Hematopoietic multipotent progenitor cell treated with erythropoietin and hydrocortisone succinate and interleukin-3 and kit ligand, for 4 days (in vitro differentiated cells): ENCODE measurements around the gene MESP2.

Source experiments
- DNase-seq: peaks from one replicate; pipeline ENCODE4 v3.0.0-alpha.2; 2015

Gene MESP2

DNA sequence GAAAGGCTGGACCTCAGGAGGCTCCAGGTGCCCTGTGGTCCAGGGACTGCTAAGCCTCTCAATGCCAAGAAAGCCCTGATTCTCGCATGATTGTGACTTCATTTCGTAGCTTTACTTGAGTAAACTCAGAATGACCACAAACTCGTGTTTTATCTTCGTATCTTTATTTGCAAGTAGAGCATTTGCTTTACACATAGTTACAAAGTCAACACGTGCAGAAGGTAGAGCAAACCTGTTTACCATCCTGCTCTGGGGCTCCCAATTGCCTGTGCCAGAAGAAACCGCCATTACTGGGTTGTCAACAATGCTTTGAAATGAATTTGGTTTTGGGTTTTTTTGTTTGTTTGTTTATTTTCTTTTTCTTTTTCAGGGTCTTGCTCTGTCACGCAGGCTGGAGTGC lies 19.2 kb upstream of the MESP2 start:
- DNase-seq: no peak

DNA sequence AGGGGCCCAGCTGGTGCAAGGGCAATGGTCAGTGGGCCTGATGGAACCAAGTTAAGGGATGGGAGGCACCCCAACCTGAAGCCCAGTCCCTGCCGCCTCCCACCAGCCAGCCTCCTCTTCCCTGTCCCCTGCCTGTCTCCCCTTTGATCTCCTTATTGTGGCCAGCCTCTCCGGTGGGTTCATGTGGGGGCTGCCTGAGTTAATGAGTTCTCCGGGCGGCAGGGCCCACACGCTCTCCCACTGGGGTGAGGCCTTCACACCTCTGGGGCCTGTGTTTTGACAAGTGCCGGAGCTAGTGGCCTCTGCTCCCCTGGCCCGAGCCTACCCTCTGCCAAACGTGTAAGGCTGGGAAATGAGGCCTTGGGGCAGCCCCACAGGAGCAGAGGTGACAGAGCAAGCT lies 17.8 kb upstream of the MESP2 start:
- no peak for DNase-seq

DNA sequence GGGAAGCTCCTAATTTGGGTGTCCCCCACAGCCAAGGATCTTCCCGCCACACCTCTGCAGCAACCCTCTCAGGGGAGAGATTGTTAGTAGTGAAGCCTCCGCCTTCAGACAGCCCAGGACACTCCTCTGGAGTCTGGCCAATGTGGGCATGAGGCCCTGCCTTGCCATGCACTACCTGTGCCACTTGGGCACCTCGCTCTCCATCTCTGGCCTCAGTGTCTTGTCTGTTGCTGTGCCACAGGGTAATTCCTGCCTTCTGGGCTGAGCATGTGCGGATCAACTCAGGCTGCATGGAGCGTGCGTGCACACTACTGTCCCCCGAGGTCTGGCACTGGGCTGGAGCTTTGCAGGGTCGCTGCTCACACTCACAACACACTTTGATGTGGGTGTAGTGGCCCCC lies 17.2 kb upstream of the MESP2 start:
- DNase-seq: no peak

DNA sequence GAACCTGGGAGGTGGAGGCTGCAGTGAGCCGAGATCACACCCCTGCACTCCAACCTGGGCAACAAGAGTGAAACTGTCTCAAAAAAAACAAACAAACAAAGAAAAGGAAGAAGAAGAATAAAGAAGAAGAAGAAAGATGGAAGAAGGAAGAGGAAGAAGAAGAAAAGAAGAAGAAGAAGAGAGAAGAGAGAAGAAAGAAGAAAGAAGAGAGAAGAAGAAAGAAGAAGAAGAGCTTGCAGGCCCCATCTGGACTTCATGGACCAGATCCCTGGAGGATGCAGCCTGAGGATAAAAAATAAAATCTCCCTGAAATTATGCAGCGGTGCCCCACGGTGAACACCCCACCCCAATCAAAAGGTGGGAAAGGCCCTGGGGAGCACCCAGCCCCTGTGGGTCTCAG lies 16.3 kb upstream of the MESP2 start:
- DNase-seq: no peak

DNA sequence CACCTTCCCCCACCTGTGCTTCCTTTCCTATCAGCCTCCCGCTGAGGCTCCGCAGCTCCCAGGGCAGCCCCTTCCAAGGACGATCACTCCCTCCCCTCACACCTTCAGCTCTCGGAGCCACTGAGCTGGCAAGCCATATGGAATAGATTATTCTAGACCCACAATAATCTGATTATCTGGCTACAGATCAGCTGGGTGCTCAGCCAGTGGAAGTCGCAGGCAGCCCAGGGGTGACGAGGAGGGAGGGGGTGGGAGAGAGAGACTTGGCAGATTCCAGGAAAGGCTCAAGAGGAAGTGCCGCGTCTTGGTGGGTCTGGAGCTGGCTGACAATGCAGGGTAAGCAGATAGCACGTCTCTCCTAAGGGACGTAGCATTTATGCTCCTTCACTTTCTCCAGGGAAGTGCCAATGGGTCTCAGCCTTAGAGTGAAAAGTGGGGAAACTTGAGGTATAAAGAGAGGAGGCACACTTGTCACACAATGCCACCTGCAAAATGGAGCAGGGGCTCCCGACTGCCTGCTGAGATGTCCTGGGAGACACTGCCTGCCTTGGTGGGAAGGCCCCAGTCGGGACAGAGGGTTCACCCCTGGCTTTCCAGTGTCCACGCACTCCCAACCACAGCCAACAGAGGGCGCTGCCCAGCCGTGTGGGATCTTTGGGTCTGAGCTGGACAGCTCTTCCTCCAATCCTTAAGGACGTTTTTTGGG lies 15.7 kb upstream of the MESP2 start:
- peak; percentile 86 for DNase-seq

DNA sequence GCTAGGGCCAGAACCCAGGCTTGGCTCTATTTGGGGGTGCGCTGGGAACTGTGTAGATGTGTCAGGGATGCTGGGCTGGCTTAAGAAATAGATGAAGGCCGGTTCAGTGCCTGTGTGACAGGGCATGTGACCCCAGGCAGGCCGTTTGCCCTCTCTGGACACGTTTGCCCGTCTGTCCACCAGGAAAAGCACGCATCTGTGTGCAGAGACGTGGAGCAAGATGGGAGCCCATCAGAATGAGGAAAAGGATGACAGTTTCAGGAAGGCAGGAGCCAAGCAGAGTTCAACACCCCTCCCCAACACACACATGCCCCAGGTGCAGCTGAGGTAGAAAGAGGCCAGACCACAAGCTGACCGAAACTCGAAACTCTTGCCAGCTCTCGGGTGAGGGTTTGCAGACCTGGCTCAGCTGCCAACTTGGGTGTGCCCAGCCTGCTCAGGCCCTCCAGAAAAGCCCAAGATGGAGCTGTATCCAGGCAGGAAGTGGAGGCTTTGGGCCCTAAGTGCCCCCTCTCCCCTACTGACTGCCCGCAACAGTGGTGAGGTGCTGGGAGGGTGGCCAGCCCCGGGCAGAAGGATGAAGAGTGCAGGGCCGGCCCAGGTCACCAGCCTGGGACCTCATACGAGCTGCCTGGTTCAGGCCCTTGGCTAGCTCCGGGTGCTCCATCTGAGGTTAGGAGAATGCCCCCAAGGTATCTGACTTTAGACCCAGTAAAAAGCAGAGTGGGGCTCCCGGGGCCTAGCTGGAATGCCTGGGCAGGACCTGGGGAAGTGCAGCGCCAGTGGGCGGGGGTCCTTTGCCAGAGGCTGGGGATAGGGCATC lies 14.9 kb upstream of the MESP2 start:
- no peak for DNase-seq

DNA sequence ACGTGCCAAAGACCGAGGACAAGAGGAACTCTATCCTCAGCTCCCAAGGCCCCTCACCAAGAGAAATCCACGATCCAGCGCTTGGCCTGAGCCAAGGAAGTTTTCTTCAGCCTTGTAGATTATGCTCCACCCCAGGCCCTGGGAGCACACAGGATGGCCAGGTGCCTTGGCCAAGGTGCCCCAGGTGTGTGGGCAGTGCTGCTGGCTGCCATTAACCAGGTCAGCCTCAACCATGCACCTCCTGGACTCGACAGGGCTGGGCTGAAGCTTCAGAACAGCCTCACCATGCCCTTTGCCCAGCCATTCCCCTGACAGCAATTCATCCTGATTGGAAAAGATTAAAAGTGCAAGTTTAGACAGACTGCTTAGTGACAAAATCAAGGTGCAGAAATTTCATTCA lies 14.2 kb upstream of the MESP2 start:
- no peak for DNase-seq

DNA sequence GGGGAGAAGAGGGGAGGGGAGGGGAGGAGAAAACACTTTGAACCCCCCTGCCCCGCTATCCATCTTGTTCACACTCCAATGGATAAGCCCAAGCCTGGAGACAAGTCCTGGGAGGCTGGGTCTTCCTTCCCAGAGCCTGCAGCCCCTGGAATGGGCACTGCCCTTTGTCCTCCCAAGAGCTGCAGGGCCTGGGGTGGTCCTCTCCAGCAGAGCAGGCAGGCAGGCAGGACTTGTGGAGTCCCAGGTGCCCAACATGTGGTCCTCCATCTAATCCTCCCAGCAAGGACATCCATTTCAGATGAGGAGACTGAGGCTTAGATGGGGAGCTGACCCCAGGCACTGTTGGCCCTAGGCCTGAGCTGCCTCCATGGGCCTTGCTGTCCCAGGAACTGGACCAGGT lies 10.4 kb upstream of the MESP2 start:
- no peak for DNase-seq

DNA sequence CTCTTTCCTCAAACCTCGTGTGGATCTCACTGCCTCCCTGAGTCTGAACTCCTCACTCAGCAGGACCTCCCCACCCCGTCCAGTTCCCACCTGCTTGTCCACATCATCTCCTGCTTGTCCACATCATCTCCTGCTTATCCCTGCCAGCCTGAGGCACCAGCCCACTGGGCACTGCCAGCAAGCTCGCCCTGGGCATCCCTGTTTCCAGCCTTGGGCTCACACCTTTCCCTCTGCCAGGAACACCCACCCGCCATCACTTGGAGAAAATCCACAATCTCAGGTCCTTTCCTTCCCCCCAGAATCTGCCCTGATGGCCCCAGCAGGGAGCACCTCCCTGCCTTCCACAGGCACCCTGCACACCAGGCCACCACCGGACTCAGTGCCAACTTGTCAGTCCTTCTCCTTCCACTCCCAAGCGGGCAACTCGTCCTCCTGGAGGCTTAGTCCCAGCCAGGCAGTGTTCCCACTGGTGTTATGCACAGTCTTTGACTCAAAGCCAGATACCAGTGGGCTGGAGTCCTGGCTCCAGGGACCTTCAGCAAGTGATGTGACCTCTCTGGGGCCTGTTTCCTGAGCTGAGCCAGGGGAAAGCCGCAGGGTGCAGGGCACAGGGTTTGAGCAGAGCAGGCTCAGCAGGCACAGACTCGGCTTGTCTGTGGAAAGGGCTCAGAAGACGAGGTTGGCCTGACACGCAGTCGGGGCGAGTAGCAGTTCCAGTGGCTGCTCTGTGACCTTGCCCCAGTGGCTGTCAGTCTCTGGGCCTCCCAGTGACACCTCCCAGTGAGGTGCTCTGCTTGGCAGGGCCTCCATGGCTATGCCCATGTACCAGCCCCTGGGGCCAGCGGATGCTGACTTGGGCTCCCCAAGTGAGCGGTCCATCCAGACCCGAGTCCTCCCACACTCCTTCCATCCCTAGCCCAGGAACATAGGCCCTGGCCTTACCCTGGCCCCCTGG lies 9.5 kb upstream of the MESP2 start:
- DNase-seq: no peak

DNA sequence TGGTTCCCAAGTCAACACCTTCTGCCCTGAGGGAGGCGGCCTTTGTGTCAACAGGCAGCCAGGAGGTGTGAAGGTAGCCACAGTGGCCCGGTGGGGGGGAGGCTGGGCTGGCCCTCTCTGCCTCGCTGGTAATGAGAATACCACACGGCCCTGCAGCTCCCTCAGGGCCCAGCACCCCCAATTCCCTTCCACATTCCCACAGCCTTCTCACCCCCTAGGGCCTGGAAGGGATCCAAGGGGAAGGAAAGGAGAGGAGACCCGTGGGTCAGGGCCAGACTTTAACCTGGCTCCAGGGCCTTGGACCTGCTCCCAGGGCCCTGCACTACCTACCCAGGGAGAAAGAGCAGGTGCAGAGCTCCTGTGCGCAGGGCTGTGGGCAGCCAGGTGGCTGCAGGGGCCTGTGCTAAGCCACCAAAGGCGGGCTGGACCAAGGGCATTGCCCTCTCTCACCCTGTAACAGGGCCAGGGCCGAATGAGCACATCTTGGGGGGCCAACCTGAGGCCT lies 8.7 kb upstream of the MESP2 start:
- no peak for DNase-seq

DNA sequence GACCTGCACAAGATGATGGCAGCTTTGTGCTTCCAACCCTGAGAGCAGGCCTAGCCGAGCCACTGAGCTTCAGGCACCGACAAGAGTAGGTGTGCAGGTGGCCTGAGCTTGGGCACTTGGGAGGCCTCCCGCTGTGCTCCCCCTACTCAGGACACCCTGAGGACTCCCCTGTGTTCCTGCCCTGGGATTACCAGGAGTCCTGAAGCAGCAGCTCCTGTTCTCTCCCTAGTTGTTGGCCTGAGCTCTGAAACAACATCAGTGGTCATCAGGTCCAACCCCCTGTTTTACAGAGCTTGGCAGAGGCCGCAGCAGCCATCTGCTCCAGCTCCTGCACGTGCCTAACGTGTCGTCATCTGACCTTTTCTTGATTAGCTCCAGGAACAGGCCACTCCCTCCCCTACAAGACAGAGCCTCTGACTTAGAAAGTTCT lies 8.0 kb upstream of the MESP2 start:
- no peak for DNase-seq

DNA sequence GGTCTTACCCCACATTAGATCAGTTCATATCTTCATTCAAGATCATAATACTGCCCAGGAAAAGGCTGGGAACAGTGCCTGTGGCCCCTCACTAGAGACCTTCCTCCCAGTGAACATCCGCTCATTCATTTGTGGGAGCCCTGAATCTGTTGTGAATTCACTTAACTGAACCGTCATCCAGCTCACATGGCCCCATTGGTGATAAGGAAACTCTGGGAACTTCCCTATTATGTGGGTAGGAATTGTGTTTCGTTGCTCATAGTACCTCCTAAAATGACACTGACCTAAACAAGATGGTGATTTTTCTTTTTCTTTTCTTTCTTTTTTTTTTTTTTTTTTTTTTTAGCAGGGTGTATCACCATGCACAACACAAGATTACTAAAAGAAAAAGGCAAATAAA lies 6.8 kb upstream of the MESP2 start:
- DNase-seq: no peak

DNA sequence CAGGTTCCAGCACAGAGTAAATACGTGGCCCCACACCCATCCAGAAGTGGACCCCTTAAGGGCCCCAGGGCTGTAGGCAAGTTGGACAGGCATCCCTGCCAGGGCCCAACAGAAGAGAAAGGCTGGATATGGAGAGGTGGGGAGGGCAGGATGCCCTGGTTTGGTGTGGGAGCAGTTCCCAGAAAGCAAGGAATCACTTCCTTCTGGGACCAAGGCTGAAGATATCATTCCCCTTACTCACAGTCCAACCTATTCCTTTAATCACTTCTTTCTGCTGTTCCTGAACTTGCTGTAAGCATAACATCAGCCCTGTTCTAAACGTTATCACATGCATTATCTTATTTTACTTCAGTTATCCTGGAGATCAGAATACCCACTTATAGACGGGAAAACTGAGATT lies 6.1 kb upstream of the MESP2 start:
- DNase-seq: no peak

DNA sequence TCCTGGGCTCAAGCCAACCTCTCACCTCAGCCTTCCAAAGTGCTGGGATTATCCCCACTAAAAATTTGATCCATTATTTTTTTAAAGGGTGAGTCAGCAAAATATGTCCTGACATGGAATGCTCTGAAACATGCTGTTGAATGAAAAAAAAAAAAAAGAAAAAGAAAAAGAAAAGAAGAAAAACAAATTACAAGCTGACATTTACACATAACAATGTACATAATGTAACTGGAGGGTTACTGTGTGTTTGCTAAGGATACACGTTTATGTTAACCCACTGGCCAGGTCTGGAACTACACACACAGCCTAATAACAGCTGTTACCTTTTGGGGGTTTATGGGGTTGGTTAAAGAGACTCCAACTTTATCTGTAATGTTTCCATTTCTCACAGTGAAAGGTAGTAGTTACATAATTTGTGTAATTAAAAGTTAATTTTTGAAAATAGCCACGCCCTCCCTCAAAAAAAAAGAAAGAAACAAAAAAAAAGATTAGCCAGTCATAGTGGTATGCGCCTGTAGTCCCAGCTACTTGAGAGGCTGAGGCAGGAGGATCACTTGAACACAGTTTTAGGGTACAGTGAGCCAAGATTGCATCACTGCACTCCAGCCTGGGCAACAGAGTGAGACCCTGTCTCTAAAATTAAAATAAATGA lies 3.1 kb upstream of the MESP2 start:
- peak; percentile 48 for DNase-seq

DNA sequence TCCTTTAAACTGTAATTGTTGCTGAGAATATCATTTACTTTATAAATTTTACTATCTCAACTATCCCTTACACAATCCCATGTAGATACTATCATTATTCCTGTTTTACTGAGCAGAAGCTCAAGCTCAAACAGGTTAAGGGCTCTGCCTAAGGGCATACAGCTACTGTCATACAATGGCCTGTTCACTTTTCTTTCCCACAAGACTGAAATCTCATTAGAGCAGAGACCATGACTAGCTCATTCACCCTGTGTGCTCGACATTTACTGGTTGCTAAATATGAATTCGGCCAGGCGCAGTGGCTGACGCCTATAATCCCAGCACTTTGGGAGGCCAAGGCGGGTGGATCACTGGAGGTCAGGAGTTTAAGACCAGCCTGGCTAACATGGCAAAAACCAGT lies 1.6 kb upstream of the MESP2 start:
- DNase-seq: no peak

DNA sequence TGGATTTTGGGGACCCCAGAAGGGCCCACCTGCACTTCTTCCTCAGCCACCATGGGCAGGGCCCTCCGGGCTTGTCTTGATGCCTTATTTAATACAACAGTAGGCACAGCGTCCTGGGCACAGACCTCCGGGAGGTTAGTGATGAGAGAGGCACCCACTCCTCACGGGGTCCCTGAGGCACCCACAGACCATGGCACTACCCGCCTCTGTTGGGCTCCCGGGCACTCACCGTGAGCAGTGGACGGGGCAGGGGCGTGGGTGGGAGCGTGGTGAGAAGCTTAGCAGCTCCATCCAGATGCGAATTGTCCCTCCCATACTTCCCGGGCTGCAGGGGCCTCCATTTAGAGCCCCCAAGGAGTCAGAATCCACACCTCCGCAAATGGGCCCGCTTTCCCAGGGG lies 317 bp upstream of the MESP2 start:
- no peak for DNase-seq

DNA sequence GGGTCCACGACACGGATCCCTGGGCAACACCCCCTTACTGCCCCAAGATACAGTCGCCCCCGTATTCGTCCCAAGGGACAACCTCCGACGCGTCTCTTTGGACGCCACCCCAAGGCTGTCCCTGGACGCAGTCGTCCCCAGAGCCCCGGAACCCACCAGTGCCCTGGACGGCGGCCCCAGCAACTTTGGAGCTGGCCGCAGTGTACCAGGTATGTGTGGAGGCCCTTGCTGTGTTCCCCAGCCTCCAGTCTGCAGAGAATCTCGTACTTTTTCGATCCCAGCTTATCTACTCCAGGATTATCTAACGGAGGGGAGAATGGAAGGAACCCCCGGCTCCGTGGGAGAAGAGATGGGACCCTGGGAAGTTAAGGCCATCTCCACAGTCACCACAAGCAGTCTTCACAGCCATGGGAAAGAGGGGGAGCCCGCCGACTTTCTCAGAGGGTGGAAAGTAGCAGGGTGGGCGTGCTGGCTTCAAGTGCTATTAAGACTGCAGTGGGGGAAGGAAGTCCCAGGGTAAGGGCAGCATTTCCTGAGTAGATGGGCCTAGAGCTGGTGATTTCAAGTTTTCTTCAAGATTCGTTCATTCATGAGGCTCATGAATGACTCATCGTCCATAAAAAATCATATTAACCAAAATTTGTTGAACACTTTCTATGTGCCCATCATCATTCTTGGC lies 1.1 kb downstream of the MESP2 start:
- DNase-seq: peak; percentile 36

DNA sequence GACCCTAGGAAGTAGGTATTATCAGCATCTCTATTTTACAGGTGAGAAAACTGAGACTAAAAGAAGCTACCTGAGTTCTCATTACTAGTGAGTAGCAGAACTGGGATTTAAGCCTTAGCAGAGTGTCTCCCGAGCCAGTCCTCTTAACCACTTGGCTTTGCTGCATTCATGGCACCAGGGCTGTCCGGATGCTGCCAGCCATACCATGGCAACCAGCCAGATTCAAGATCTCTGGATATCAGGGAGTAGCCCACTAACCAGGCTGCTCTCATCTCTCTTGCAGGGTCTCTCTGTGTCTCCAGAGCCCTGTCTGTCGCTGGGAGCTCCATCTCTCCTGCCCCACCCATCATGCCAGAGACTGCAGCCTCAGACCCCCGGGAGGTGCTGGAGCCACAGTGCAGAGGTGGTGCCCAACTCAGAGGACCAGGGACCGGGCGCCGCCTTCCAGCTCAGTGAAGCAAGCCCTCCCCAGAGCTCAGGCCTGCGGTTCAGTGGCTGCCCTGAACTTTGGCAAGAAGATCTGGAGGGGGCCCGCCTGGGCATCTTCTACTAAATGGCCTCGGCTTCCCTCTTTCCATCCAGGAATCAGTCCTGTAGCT lies 1.7 kb downstream of the MESP2 start:
- peak; percentile 28 for DNase-seq

DNA sequence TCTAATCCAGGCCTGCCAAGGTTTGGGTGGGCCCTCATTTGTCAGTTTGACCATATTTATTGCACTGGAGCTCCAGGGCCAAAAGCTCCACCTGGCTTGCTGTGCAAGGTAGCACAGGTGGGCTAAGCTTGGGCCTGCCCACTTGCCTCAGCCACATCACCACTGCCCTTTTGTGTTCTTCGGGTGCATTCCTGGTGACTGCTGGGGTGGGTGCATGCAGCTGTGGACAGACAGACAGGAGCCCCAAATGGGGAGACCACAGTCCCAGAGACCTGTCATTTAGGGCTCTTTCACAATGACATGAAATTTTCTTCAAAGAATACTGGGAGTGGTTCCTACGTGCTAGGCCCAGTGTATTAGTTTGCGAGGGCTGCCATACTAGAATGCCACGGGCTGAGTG lies 2.7 kb downstream of the MESP2 start:
- DNase-seq: no peak

DNA sequence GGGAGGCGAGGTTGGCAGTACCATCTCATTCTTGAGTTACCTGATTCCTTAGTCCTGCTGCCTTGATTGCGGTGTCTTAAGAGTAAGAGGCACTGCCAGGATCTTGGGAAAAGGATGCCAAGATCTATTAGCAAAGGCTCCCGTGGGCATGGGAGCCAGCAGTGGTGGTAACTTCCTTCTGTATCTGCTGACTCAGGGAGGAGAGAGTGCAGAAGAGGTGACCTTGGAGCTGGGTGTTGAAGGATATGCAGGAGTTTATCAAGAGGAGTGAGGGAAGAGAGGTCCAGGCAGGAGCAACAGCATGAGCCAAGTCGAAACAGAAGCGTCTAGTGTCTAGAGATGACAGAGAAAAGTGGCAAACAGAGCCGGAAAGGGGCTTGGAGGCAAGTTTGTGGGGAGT lies 4.5 kb downstream of the MESP2 start:
- DNase-seq: no peak

DNA sequence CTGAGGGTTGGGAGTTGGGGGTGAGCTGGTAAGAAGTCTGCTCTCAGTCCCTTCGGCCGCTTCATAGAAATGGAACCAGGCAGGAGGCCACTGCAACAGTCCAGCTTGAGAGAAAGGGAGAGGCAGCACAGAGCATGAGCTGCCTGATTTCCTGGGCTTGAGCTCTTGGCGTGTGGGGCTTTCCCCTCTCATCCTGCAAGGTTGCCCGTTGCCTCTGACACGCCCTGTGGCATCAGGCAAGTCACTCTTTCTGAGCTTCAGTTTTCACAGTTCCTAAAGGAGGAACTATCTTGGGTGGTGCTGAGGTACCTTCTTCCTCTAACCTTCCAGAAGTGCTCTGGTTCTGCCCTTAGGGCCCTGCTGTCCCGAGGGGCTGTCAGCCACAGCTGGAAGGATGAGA lies 4.9 kb downstream of the MESP2 start:
- peak; percentile 57 for DNase-seq
